LNCAP (cell line): ENCODE measurements around the gene NLE1.

Experiments
- CTCF ChIP-seq: fragments of 450-650 bp; IDR thresholded peaks from 2 replicates; pipeline ENCODE4 v1.5.1; 2017; ENCODE audit warnings: mild to moderate bottlenecking

NLE1 gene

GRCh38 chr17:35132099-35132498, 10.0 kb downstream of the NLE1 start:
- TF ChIP-seq CTCF: no peak

DNA sequence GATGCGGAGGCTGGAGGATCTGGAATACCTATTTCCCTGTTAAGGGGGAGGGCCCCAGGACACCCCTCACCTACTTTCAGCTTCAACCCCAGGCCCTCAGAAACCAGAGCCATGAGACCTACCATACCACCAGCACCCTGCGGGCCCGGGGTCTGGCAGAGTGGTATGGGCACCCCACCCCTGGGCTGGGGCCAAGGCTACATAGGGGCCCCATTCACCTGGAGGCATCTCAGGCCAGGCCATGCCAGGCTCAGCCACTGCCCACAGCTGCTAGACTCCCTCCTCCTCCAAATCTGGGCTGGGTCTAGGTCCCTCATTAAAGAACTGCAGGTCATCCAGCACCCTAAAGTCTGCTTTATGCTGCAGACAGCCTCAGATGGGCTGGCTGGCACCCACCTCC, 11.7 kb downstream of the NLE1 start:
- TF ChIP-seq CTCF: no peak

- TF ChIP-seq CTCF: no peak
Measured at GRCh38 chr17:35129973-35130351, 12.1 kb downstream of the NLE1 start.

- no peak for TF ChIP-seq CTCF
Measured at GRCh38 chr17:35129154-35129972, 12.7 kb downstream of the NLE1 start.

DNA sequence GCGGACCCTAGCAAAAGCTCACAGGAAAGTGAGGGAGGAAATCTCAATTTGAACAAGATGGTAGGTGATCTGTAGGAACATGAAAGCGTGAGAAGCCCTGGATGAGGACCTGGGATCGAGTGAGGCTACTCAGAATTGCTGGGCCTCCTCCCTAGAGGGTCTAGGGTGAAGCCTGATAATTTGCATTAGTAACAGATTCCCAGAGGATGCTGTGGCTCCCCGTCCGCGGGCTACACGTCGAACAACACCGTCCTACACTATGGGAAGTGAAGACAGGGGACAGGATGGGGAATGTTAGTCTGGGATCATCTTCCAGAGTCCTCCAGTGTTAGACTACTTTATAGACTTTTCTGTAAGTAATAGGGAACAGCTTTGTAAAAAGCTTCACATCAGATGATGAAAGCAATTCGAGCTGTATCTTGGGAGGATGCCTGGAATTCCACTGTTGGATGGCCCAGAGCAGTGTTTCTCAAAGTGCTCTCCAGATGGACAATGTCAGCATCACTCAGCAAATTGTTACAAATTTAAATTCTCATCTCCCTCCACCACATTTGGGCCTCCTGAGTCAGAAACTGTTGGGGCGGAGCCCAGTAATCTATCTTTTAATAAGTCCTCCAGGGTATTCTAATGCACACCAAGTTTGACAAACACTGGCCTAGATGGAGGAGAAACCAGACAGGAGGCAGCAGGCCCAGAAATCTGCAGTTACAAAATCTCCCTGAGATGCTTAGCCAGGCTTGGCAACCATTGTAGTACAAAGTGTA, 14.2 kb downstream of the NLE1 start:
- no peak for TF ChIP-seq CTCF

- no peak for TF ChIP-seq CTCF
Measured at GRCh38 chr17:35121315-35121714, 20.8 kb downstream of the NLE1 start, which contains the start of gene FNDC8. Gene FNDC8, plus strand, starts transcription at chr17:35121615. Its CDS starts 79 bp downstream, at chr17:35121694.

DNA sequence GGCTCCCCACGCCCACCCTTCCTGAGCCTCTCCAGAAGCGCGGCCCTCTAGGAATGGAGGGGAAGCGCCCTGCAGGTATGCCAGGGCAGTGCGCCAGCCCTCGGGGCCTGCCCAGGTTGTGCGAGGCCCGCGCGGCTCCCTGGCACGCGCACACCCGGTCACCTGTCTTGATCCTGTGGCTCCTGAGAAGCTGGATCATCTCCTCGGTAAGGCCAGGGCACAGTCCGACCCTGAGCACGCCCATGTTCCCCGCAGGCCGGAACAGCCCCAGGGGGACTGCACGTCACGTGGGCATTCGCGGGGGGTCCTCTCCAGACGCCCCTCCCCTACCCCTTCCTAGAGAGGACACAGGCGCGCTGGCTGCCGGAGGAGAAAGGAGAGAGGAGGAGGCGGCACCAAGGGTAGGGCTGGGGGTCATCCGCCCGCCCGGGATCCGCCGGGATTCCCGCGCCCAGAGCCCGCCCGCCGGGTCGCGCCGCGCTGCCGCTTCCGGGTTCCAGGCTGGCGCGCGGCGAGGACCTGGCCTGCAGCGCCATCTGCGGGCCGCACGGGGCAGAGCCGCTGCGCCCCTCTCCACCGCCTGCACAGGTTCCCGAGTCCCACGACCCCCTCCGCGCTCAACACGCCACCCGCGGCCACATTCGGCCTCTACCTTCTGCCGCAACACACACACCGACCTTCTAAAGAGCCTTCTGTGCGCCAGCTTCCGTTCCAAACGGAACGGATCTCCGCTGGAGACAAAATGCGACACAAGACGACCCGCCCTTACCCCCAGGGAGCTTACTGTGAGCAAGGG, 22.5 kb downstream of the NLE1 start, which contains the start of gene RAD51D:
Gene RAD51D (minus strand): TSS at position 491 of the 796 bp plus-strand sequence. CDS start 247 bp downstream, at position 244.
- peak; percentile 95 for TF ChIP-seq CTCF
